ENCODE results near the gene ZC3H4. TPM values are rescaled to one million over a fixed set of nuclear protein-coding genes. Genes with fewer than 3 reads are reported as not detected.

The ZC3H4 gene
- total RNA-seq, 1 experiment from 2014 or later: 105 TPM

DNA sequence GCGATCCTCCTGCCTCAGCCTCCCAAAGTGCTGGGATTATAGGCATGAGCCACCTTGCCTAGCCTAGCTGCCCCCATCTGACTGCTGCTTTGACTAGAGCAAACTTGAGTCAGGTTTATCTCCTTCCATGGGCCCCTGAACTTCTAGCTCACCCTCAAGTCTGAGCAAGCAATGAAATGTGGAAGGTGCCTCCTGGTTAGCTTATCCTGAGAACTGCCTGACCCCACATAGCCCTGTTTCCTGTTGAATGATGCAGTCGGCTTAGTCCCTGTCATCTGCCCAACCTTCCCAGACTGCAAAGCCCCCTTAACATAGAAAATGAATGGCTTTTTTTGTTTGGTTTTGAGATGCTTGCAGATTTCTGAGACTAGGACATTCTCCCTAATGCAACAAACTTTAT is 56.2 kb downstream of the ZC3H4 start:
- H3K4ac ChIP-seq (ENCODE audit: low read depth, low read length): no peak overlapping the region
- no peak overlapping the region for H4K8ac ChIP-seq (replicated peaks; ENCODE audit: insufficient read length, low read depth, low read length)
- H4K5ac ChIP-seq (ENCODE audit: insufficient read length, low read depth, low read length): no peak overlapping the region
- peaks cover 5 to 14% (median 8%) of the 10 kb centered on the region in 3 experiments; a peak in 5 of 7 replicates for H3K36me3 Mint-ChIP-seq (ENCODE audit: insufficient read depth in 1 of 3, low read depth in 3 of 3)
- no peak overlapping the region for H2BK15ac ChIP-seq (ENCODE audit: low read depth, low read length)
- H3K27ac ChIP-seq (ENCODE audit: insufficient read length, low read depth, low read length): no peak overlapping the region
- H3K79me1 ChIP-seq (ENCODE audit: insufficient read depth, low read depth, low read length, poor library complexity, severe bottlenecking): no peaks in the 10 kb centered on the region
- H2BK12ac ChIP-seq (ENCODE audit: insufficient read length, low read depth, low read length): no peak overlapping the region
- H3K27me3 Mint-ChIP-seq (ENCODE audit: low read depth): peaks cover 7% of the 10 kb centered on the region
- no peaks in the 10 kb centered on the region for H3K23me2 ChIP-seq (ENCODE audit: insufficient read length, low read depth, low read length, poor library complexity, severe bottlenecking)
- TF ChIP-seq, protein P1, sequence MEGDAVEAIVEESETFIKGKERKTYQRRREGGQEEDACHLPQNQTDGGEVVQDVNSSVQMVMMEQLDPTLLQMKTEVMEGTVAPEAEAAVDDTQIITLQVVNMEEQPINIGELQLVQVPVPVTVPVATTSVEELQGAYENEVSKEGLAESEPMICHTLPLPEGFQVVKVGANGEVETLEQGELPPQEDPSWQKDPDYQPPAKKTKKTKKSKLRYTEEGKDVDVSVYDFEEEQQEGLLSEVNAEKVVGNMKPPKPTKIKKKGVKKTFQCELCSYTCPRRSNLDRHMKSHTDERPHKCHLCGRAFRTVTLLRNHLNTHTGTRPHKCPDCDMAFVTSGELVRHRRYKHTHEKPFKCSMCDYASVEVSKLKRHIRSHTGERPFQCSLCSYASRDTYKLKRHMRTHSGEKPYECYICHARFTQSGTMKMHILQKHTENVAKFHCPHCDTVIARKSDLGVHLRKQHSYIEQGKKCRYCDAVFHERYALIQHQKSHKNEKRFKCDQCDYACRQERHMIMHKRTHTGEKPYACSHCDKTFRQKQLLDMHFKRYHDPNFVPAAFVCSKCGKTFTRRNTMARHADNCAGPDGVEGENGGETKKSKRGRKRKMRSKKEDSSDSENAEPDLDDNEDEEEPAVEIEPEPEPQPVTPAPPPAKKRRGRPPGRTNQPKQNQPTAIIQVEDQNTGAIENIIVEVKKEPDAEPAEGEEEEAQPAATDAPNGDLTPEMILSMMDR (conservative IDR thresholded peaks at IDR 0.05): no peak
- no CpG with 5 or more reads among the region's 2 CpGs for WGBS (ENCODE audit: extremely low coverage, insufficient read length, low lambda C conversion rate)
- H3K56ac ChIP-seq (ENCODE audit: insufficient read length, low read depth, low read length): no peak overlapping the region
- no peak overlapping the region for H2AK5ac ChIP-seq (ENCODE audit: insufficient read length, low read length)
- H3K79me2 ChIP-seq (ENCODE audit: insufficient read depth, low read length): no peaks in the 10 kb centered on the region
- no peak overlapping the region for H2BK120ac ChIP-seq (ENCODE audit: low read depth, low read length, poor library complexity, severe bottlenecking)
- no peaks in the 10 kb centered on the region for H3K9me3 ChIP-seq (ENCODE audit: control insufficient read depth, low read depth, low read length)
- H2BK5ac ChIP-seq (ENCODE audit: insufficient read length, low read length): no peak overlapping the region
- no peaks in the 10 kb centered on the region for H3K27me3 ChIP-seq (ENCODE audit: insufficient read depth, low read length)
- H3K4me2 ChIP-seq (ENCODE audit: insufficient read depth, insufficient read length, low read length): no peak overlapping the region
- H2BK20ac ChIP-seq (ENCODE audit: low read depth, low read length, poor library complexity, severe bottlenecking): no peak overlapping the region
- H3K4me3 Mint-ChIP-seq: no peak overlapping the region
- no peak overlapping the region for H3K27ac Mint-ChIP-seq
- no peak overlapping the region for H3T11ph ChIP-seq (ENCODE audit: low read length)
- no peak overlapping the region for H4K91ac ChIP-seq (ENCODE audit: insufficient read length, low read depth, low read length)
- no peak for DNase-seq
- H3K9ac ChIP-seq (ENCODE audit: extremely low read depth, insufficient read length, low read length): no peak overlapping the region
- H3K14ac ChIP-seq (ENCODE audit: insufficient read depth, low read length): no peak overlapping the region
- H3K18ac ChIP-seq (ENCODE audit: insufficient read length, low read depth, low read length): no peak overlapping the region
- H3K9me3 Mint-ChIP-seq: peaks cover 15 to 21% of the 10 kb centered on the region in 2 experiments
- no peak overlapping the region for H3K23ac ChIP-seq (ENCODE audit: insufficient read length, low read depth, low read length)
- H2AFZ ChIP-seq (ENCODE audit: low read length): no peak overlapping the region
- H3K4me1 Mint-ChIP-seq: peaks cover 10 to 16% of the 10 kb centered on the region in 2 experiments
- no peaks in the 10 kb centered on the region for H4K20me1 ChIP-seq (ENCODE audit: control insufficient read depth, insufficient read depth, insufficient read length)
- no peaks in the 10 kb centered on the region for H3K4me1 ChIP-seq (ENCODE audit: insufficient read depth, low read length)

Data from H9 (cell line).